PC-9 (cell line): Measurements from ENCODE around the gene CARD16. TPM values are rescaled to one million over a fixed set of nuclear protein-coding genes. Genes with fewer than 3 reads are reported as not detected.

ENCODE experiments used
- BruUV-seq: library from RNA; stranded (reverse); fragments of 400-500 nt; replicated peaks from 2 replicates; lab custom pipeline; 2021; lab: Mats Ljungman, UMichigan
- CTCF ChIA-PET: fragments of 300-600 bp; sonication (Branson Sonifier 250); formaldehyde crosslinking; loops from one replicate; lab custom pipeline; 2022; ENCODE audit warnings: antibody characterized with exemption; lab: Charles Lee
- POLR2A ChIA-PET: fragments of 300-600 bp; sonication (Branson Sonifier 250); formaldehyde crosslinking; loops from one replicate; lab custom pipeline; 2022; ENCODE audit warnings: antibody characterized with exemption; ENCODE audit not compliant: unreplicated experiment; lab: Charles Lee
- DNase-seq, 2 experiments: peaks; one replicate each; pipeline versions ENCODE4 v3.0.0 to v3.0.0-alpha.2; 2015 to 2022; ENCODE audit warnings: mixed read lengths in 1 of 2
- H2AFZ ChIP-seq: fragments of 200-600 bp; sonication (generic); 2 replicates; pipeline ENCODE4 v1.8.1; 2017; ENCODE audit warnings: antibody characterized with exemption
- H3F3A ChIP-seq: fragments of 200-600 bp; sonication (generic); 2 replicates; pipeline ENCODE4 v1.8.1; 2017; ENCODE audit warnings: antibody characterized with exemption, mild to moderate bottlenecking, low read depth; ENCODE audit not compliant: insufficient read depth
- H3K27ac ChIP-seq: fragments of 200-600 bp; sonication (generic); 2 replicates; pipeline ENCODE4 v1.6.1; 2016; ENCODE audit warnings: mixed run types
- H3K27me3 ChIP-seq: fragments of 200-600 bp; sonication (generic); 2 replicates; pipeline ENCODE4 v1.6.1; 2016; ENCODE audit warnings: low read depth, mixed run types; ENCODE audit not compliant: insufficient read depth
- H3K36me3 ChIP-seq: fragments of 200-600 bp; sonication (generic); 2 replicates; pipeline ENCODE4 v1.6.1; 2016; ENCODE audit warnings: low read depth, mixed run types
- H3K4me1 ChIP-seq: fragments of 200-600 bp; sonication (generic); replicated peaks from 2 replicates; pipeline ENCODE4 v1.6.1; 2016; ENCODE audit warnings: mixed run types; ENCODE audit not compliant: insufficient read depth
- H3K4me2 ChIP-seq: fragments of 200-600 bp; sonication (generic); 2 replicates; pipeline ENCODE4 v1.6.1; 2017; ENCODE audit warnings: mixed run types
- H3K4me3 ChIP-seq: fragments of 200-600 bp; sonication (generic); 2 replicates; pipeline ENCODE4 v1.6.1; 2016; ENCODE audit warnings: mixed run types
- H3K79me2 ChIP-seq: fragments of 200-600 bp; sonication (generic); 2 replicates; pipeline ENCODE4 v1.6.1; 2017; ENCODE audit warnings: low read depth, mixed run types
- H3K9me2 ChIP-seq: fragments of 200-600 bp; sonication (generic); 2 replicates; pipeline ENCODE4 v1.8.1; 2017; ENCODE audit warnings: mild to moderate bottlenecking; ENCODE audit not compliant: insufficient read depth
- H3K9me3 ChIP-seq: fragments of 200-600 bp; sonication (generic); 2 replicates; pipeline ENCODE4 v1.8.1; 2016; ENCODE audit warnings: low read depth; ENCODE audit not compliant: insufficient read depth
- H4K20me1 ChIP-seq: fragments of 200-600 bp; sonication (generic); 2 replicates; pipeline ENCODE4 v1.8.1; 2017; ENCODE audit not compliant: insufficient read depth
- CTCF ChIP-seq: fragments of 200-600 bp; sonication (generic); conservative IDR thresholded peaks from 2 replicates; pipeline ENCODE4 v1.6.1; 2017; ENCODE audit warnings: mixed run types, antibody characterized with exemption, mild to moderate bottlenecking, moderate library complexity
- EZH2 ChIP-seq: fragments of 200-600 bp; sonication (generic); IDR thresholded peaks from 2 replicates; pipeline ENCODE4 v1.8.0; 2017; ENCODE audit warnings: antibody characterized with exemption, low read depth
- intact Hi-C: fragments of 100-400 bp; cut with micrococcal nuclease; formaldehyde crosslinking; loops from one replicate; pipeline ENCODE4 v1.10.0; 2022; ENCODE audit not compliant: unreplicated experiment
- total RNA-seq: library from RNA; stranded (reverse); gene quantifications from 2 replicates; pipeline ENCODE4 v1.2.3, GENCODE V29; 2021

CARD16 gene
- total RNA-seq, 1 experiment from 2014 or later = 2.5 TPM

GRCh38 chr11:104992781-104993180 lies 52.4 kb downstream of the CARD16 start:
- DNase-seq = no peak
- ChIA-PET CTCF (no interaction called here), POLR2A (no interaction called here)
- Histone ChIP-seq H3K9me2 (no peaks in the 10 kb centered on the region), H3K4me3 (no peak overlapping the region), H3K4me2 (no peak overlapping the region), H4K20me1 (no peaks in the 10 kb centered on the region), H2AFZ (no peak overlapping the region), H3K4me1 (no peaks in the 10 kb centered on the region), H3K79me2 (no peaks in the 10 kb centered on the region), H3K27me3 (no peaks in the 10 kb centered on the region), H3K9me3 (0 out of 2 replicates have a peak, but pooled peaks cover 11% of the 10 kb centered on the region), H3K27ac (no peak overlapping the region), H3F3A (no peaks in the 10 kb centered on the region), H3K36me3 (no peaks in the 10 kb centered on the region)
- TF ChIP-seq CTCF = no peak
- BruUV-seq = no TSS peak
- intact Hi-C loops = no loop called here

- Histone ChIP-seq H4K20me1 (no peaks in the 10 kb centered on the region), H3K4me2 (no peak overlapping the region), H3K9me2 (no peaks in the 10 kb centered on the region), H3K4me1 (no peaks in the 10 kb centered on the region), H3K27me3 (no peaks in the 10 kb centered on the region), H3K4me3 (no peak overlapping the region), H3K27ac (no peak overlapping the region), H3K36me3 (no peaks in the 10 kb centered on the region), H2AFZ (no peak overlapping the region), H3K9me3 (0 out of 2 replicates have a peak, but pooled peaks cover 11% of the 10 kb centered on the region), H3K79me2 (no peaks in the 10 kb centered on the region), H3F3A (no peaks in the 10 kb centered on the region)
- ChIA-PET CTCF (no interaction called here), POLR2A (no interaction called here)
- intact Hi-C loops = no loop called here
- TF ChIP-seq CTCF = no peak
- no peak for TF ChIP-seq EZH2
- BruUV-seq = no TSS peak
- no peak for DNase-seq
These were observed 53.1 kb downstream of the CARD16 start for GRCh38 chr11:104991994-104992393.

Other genes starting within 250 kb of the CARD16 start
- gene CASP12, start 146.9 kb downstream of the CARD16 start, total RNA-seq = not detected in 2 replicates
- gene CASP4, start 76.8 kb downstream of the CARD16 start, total RNA-seq = 57.5 and 82.2 TPM in 2 replicates
- not detected in 2 replicates for gene CASP5, start 22.2 kb downstream of the CARD16 start, total RNA-seq
- 2.3 and 4.7 TPM in 2 replicates for gene CASP1, start 10.2 kb downstream of the CARD16 start, total RNA-seq
- not detected in 2 replicates for gene CARD18, start 94.4 kb upstream of the CARD16 start, total RNA-seq